Measurements from ENCODE around the gene PAPSS2. TPM values are rescaled to one million over a fixed set of nuclear protein-coding genes. Genes with fewer than 3 reads are reported as not detected.

The PAPSS2 gene
- total RNA-seq, 1 experiment from 2014 or later = 14.6 TPM

- no peak for DNase-seq (ENCODE audit: low read depth, low spot score)
Measured at GRCh38 chr10:87658858-87659555, 671 bp upstream of the PAPSS2 start.

More at GRCh38 chr10:87658858-87659555, 671 bp upstream of the PAPSS2 start:
- BruUV-seq (replicated peaks) = no TSS peak
- Histone ChIP-seq H3K27me3 (ENCODE audit: insufficient read depth, low read length) (no peaks in the 10 kb centered on the region), H3K79me2 (ENCODE audit: insufficient read depth, low read length) (no peaks in the 10 kb centered on the region), H4K20me1 (ENCODE audit: insufficient read depth) (no peaks in the 10 kb centered on the region), H3K4me2 (ENCODE audit: low read length) (peak overlapping the region; percentile 72), H3K9me3 (ENCODE audit: control insufficient read depth in 1 of 2, insufficient read depth in 1 of 2, low read depth in 1 of 2, low read length in 2 of 2) (no peaks in the 10 kb centered on the region), H3K9ac (ENCODE audit: low read length) (no peak overlapping the region), H3K9me2 (ENCODE audit: insufficient read depth) (no peaks in the 10 kb centered on the region), H3K36me3 (ENCODE audit: control insufficient read depth in 1 of 2, insufficient read depth in 2 of 2, low read length in 2 of 2) (no peaks in the 10 kb centered on the region), H2AFZ (ENCODE audit: low read depth, low read length, poor library complexity, severe bottlenecking) (peak overlapping the region; percentile 14), H3K4me1 (ENCODE audit: control insufficient read depth in 1 of 2, insufficient read depth in 2 of 2, low read length in 2 of 2) (peaks cover 6 to 34% of the 10 kb centered on the region in 2 experiments; a peak in 3 of 4 replicates), H3K27ac (ENCODE audit: low read depth, low read length) (no peak overlapping the region), H3K4me3 (replicated peaks in 1 of 2; ENCODE audit: low read depth in 1 of 2, low read length in 2 of 2) (peak overlapping the region; percentile 64 to 70)
- intact Hi-C loops (cut with micrococcal nuclease) = loop anchor here (5.0 to 10.0 kb wide), 2 partner anchors 203 to 896 kb away; partner anchors contain the start of genes KLLN and PTEN
- CTCF ChIA-PET = interaction anchor here (0.7 kb wide), 1 partner anchor 76 kb away, joined by 4 read pairs; no protein-coding TSS in a partner anchor
- TF ChIP-seq MAX (IDR thresholded peaks at IDR 0.05) (no peak), ELF1 (IDR thresholded peaks at IDR 0.05; ENCODE audit: borderline replicate concordance, low read depth) (no peak), JUND (IDR thresholded peaks at IDR 0.05) (no peak), YY1 (IDR thresholded peaks at IDR 0.05; ENCODE audit: extremely low read depth, insufficient replicate concordance, low read depth, low read length) (no peak), ZFX (IDR thresholded peaks at IDR 0.05) (no peak), EZH2 (IDR thresholded peaks at IDR 0.05) (no peak), CBX3 (IDR thresholded peaks at IDR 0.05; ENCODE audit: low read depth) (no peak), TCF7L2 (IDR thresholded peaks at IDR 0.05; ENCODE audit: borderline replicate concordance, extremely low read depth, insufficient read depth, insufficient read length) (no peak), SP1 (IDR thresholded peaks at IDR 0.05; ENCODE audit: low read depth) (no peak), SRF (IDR thresholded peaks at IDR 0.05; ENCODE audit: low read depth) (no peak), FOSL1 (IDR thresholded peaks at IDR 0.05; ENCODE audit: low read depth) (no peak), CTCF (IDR thresholded peaks at IDR 0.05 in 2 of 3, conservative IDR thresholded peaks at IDR 0.05 in 1 of 3; ENCODE audit: borderline replicate concordance in 1 of 3, insufficient read depth in 1 of 3, low read depth in 2 of 3, low read length in 2 of 3) (no peak)
- ATAC-seq = peak; percentile 26
- RAD21 ChIA-PET (ENCODE audit: low non-redundant PET in 1 of 2, low total read pairs in 2 of 2, uncharacterized antibody in 2 of 2, unreplicated experiment in 2 of 2) = no interaction called here
- POLR2A ChIA-PET = no interaction called here
